Measurements from ENCODE around the gene PRKCI. TPM values are rescaled to one million over a fixed set of nuclear protein-coding genes. Genes with fewer than 3 reads are reported as not detected.
A peak's percentile ranks its signal among the peaks of the same experiment; 100 is the strongest.

The PRKCI gene
- total and polyA plus RNA-seq, 9 of the 15 experiments (the other 6 are each of a cell fraction or from before 2014, with no cell fraction given) = 10.5 to 43.2 (median 31.4) TPM

GRCh38 chr3:170344971-170345370, 122.7 kb downstream of the PRKCI start:
- no peaks in the 10 kb centered on the region for H3K27me3 ChIP-seq (ENCODE audit: control insufficient read depth in 2 of 2, insufficient read depth in 2 of 2, low read length in 2 of 2)
- in situ Hi-C loops (cut with MboI) = no loop called here
- 0% methylated on average over 1 of the region's 4 CpGs for WGBS (ENCODE audit: insufficient coverage, low coverage, missing lambda C conversion rate)
- no peaks in the 10 kb centered on the region for H3K9me1 ChIP-seq (ENCODE audit: control insufficient read depth, insufficient read depth, low read length)
- BruUV-seq (replicated peaks) = no TSS peak
- POLR2A ChIA-PET = no interaction called here
- H3K36me3 ChIP-seq (ENCODE audit: control insufficient read depth, insufficient read depth, low read length) = no peaks in the 10 kb centered on the region
- H3K9me3 ChIP-seq (replicated peaks; ENCODE audit: control insufficient read depth, insufficient read depth, low read depth, low read length) = no peaks in the 10 kb centered on the region
- FAIRE-seq (peak; percentile 71), ATAC-seq (peak; percentile 60; the same call in 1 of the 3 replicates), DNase-seq (ENCODE audit: extremely low read depth in 1 of 4, low spot score in 3 of 4) (peak in 1 of 4 experiments; percentile 33)
- H3K9ac ChIP-seq (ENCODE audit: insufficient read depth in 1 of 2, low read depth in 2 of 2, low read length in 2 of 2) = no peak overlapping the region
- intact Hi-C loops (cut with micrococcal nuclease) = no loop called here
- H2AFZ ChIP-seq (ENCODE audit: low read depth, low read length) = peak overlapping the region; percentile 64
- no peak overlapping the region for H3K4me2 ChIP-seq (ENCODE audit: insufficient read depth, low read length)
- peak overlapping the region; percentile 30; the same call in 1 of the 3 replicates for H3K27ac ChIP-seq (ENCODE audit: extremely low read depth, low read depth, low read length)
- CTCF ChIA-PET (ENCODE audit: low intra/inter-chr PET ratio) = no interaction called here
- H3K4me3 ChIP-seq = no peak overlapping the region
- no peaks in the 10 kb centered on the region for H4K20me1 ChIP-seq (replicated peaks; ENCODE audit: control insufficient read depth, insufficient read depth, low read length)
- no peaks in the 10 kb centered on the region for H3K79me2 ChIP-seq (ENCODE audit: control insufficient read depth, insufficient read depth, low read length)
- peaks cover 0 to 15% of the 10 kb centered on the region in 2 experiments; a peak in 2 of 5 replicates for H3K4me1 ChIP-seq (replicated peaks in 1 of 2; ENCODE audit: control insufficient read depth in 2 of 2, insufficient read depth in 2 of 2, low read length in 2 of 2)
- no peak for TF ChIP-seq ZNF639 (CRISPR knock-in tag; conservative IDR thresholded peaks at IDR 0.05 in 1 of 2, IDR thresholded peaks at IDR 0.05 in 1 of 2)
- TF ChIP-seq DDX20 (tag; IDR thresholded peaks at IDR 0.05; ENCODE audit: low read depth) = no peak
- TF ChIP-seq, protein P1, sequence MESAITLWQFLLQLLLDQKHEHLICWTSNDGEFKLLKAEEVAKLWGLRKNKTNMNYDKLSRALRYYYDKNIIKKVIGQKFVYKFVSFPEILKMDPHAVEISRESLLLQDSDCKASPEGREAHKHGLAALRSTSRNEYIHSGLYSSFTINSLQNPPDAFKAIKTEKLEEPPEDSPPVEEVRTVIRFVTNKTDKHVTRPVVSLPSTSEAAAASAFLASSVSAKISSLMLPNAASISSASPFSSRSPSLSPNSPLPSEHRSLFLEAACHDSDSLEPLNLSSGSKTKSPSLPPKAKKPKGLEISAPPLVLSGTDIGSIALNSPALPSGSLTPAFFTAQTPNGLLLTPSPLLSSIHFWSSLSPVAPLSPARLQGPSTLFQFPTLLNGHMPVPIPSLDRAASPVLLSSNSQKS (CRISPR knock-in tag; IDR thresholded peaks at IDR 0.05) = no peak
- TF ChIP-seq HES1 (IDR thresholded peaks at IDR 0.05; ENCODE audit: low read depth) = no peak
- TF ChIP-seq U2AF1 (optimal IDR thresholded peaks at IDR 0.05; ENCODE audit: low read depth, low read length) = no peak
- TF ChIP-seq KDM5B (IDR thresholded peaks at IDR 0.05; ENCODE audit: insufficient replicate concordance, low read depth, low read length) = no peak
- TF ChIP-seq, protein P2, sequence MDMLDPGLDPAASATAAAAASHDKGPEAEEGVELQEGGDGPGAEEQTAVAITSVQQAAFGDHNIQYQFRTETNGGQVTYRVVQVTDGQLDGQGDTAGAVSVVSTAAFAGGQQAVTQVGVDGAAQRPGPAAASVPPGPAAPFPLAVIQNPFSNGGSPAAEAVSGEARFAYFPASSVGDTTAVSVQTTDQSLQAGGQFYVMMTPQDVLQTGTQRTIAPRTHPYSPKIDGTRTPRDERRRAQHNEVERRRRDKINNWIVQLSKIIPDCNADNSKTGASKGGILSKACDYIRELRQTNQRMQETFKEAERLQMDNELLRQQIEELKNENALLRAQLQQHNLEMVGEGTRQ (CRISPR knock-in tag; IDR thresholded peaks at IDR 0.05) = no peak
- TF ChIP-seq ZKSCAN3 (CRISPR knock-in tag; IDR thresholded peaks at IDR 0.05) = no peak
- TF ChIP-seq AFF1 (IDR thresholded peaks at IDR 0.05; ENCODE audit: low read depth in 1 of 2, partially characterized antibody in 2 of 2) = no peak
- no peak for TF ChIP-seq XRCC5 (IDR thresholded peaks at IDR 0.05; ENCODE audit: low read depth, low read length)
- peak; percentile 73 for TF ChIP-seq C11orf30 (IDR thresholded peaks at IDR 0.05; ENCODE audit: low read depth)

Measured in K562 (cell line).